ENCODE results near the gene MAP7. TPM values are rescaled to one million over a fixed set of nuclear protein-coding genes. Genes with fewer than 3 reads are reported as not detected.

Gene MAP7
- total and polyA plus RNA-seq, 11 donors, result 0.86 to 3.2 (median 2.1) TPM

DNA sequence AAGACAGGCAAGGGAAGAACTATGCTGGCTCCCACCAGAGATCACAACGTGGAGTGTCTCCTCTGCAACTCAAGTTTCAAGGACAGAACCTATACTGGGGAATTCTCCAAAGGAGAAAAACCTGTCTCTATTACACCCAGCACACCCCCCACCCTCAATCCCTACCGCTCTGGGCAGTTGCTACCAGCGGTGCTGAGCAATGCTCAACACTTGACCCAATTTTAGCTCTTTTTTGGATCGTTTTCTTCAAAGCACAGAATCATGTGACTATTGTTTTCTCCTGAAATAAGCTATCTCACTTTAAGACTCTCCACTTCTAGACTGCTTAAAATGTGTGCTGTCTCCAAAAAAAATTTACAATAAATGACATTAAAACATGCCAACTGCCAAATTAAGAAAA, 23.3 kb downstream of the MAP7 start:
- Histone ChIP-seq H3K27me3 (no peaks in the 10 kb centered on the region), H3K27ac (no peak overlapping the region), H3K4me3 (no peak overlapping the region), H3K9me3 (no peaks in the 10 kb centered on the region), H3K36me3 (no peaks in the 10 kb centered on the region), H3K4me1 (peaks cover 0 to 16% (median 3%) of the 10 kb centered on the region in 12 donors)
- ATAC-seq (no peak), DNase-seq (no peak)
- 42 to 52% (median 48%) methylated on average over 4 of the region's 4 CpGs for WGBS, 4 donors
- TF ChIP-seq, protein P1, sequence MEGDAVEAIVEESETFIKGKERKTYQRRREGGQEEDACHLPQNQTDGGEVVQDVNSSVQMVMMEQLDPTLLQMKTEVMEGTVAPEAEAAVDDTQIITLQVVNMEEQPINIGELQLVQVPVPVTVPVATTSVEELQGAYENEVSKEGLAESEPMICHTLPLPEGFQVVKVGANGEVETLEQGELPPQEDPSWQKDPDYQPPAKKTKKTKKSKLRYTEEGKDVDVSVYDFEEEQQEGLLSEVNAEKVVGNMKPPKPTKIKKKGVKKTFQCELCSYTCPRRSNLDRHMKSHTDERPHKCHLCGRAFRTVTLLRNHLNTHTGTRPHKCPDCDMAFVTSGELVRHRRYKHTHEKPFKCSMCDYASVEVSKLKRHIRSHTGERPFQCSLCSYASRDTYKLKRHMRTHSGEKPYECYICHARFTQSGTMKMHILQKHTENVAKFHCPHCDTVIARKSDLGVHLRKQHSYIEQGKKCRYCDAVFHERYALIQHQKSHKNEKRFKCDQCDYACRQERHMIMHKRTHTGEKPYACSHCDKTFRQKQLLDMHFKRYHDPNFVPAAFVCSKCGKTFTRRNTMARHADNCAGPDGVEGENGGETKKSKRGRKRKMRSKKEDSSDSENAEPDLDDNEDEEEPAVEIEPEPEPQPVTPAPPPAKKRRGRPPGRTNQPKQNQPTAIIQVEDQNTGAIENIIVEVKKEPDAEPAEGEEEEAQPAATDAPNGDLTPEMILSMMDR (IDR thresholded peaks at IDR 0.05), result no peak
- TF ChIP-seq POLR2A (IDR thresholded peaks at IDR 0.05), result no peak
- intact Hi-C loops (cut with DNase I), result no loop called here

DNA sequence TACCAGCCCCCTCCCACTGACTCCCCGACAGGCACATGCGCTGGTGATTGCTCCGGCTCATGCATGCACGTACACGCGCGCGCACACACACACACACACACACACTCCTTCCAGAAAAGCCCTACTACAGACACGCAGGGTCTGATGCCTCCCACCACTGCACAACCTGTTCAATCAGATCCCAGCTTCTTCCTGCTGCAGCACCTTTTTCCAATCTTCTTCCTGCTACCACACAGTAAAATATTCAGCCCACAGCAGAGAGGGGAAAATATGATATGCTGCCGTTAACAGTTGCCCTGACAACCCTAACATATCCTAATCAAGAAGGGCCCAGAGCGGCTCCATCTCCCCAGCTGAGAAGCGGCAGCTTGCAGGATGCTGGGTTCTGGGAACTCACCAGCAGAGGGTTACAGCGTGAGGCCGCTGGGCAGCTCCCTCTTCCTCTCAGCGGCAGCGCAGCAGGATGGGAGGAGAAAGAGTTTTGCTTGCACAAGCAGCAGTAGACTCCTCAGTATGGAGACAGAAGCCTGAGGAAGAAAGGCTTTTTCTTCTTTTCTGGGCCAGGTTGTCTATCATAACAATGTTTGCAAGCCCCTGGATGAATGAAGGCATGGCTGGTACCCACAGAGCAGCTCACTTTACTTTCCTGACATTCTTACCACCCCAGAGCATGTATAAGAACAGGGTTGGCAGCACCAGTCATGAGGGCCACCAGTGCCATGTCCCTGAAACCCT, 23.9 kb downstream of the MAP7 start:
- no peak for TF ChIP-seq POLR2A (IDR thresholded peaks at IDR 0.05)
- TF ChIP-seq, protein P1 (IDR thresholded peaks at IDR 0.05), result peak in 6 of 12 donors; percentile 18 to 45 (median 24)
- Histone ChIP-seq H3K27me3 (no peaks in the 10 kb centered on the region), H3K4me1 (peaks cover 0 to 16% (median 3%) of the 10 kb centered on the region in 12 donors), H3K9me3 (no peaks in the 10 kb centered on the region), H3K4me3 (no peak overlapping the region), H3K27ac (no peak overlapping the region), H3K36me3 (no peaks in the 10 kb centered on the region)
- intact Hi-C loops (cut with DNase I), result no loop called here
- 24 to 39% (median 30%) methylated on average over 15 to 16 of the region's 16 CpGs for WGBS, 4 donors
- ATAC-seq, result peak; percentile 64 to 87 (median 75)
- peak; percentile 32 to 68 (median 50) for DNase-seq

DNA sequence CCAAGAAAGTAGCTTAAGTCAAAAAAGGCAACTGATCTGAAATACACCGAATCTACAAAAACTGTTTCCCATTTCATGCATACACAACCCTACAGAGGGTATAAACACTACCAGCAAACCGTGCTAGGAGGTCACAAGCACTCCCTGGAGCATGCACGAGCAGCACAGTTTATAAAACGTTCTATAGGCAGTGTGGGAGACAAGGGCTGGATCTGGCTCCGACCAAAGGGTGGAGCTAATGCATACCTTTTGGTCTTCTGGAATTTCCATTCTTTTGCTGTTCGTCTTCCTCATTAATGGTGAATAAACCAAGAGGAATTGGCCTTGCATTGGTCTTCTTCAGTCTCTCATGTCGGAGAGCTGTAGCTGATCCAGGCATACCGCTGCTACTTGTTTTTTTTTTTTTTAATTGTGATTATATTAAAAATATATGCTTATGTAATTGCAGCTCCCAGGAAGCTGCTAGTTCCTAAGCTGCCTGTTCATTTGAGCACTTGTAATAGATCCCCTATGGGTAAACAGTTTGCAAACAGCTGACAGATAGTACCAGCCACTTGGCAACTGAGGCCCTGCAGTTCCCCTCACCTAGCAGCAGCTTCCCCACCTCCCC, 24.5 kb downstream of the MAP7 start:
- ATAC-seq, result no peak

DNA sequence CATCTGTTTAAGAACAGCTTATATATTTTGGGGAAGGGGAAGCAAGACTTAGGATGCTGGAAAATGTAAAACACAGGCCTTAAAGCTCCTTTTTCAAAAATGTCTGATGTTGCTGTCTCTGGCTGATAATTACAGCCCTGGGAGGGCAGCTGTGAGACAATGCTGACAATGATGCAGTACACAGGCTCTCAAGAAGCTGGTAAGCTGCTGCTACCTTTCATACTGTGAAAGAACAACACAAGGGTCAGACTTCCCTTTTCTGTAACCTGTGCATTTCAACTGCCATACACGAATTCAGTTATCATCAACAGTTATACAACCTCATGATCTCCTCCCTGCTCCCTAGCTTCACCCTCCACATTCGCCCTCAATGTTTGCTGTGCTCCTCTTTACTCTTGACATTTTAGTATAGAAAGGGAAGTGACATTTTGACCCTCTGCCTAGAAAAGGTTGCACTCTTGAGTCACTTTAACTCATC, 25.2 kb downstream of the MAP7 start:
- 59 to 70% (median 66%) methylated on average over 2 of the region's 2 CpGs for WGBS, 4 donors
- no peak for ATAC-seq
- Histone ChIP-seq H3K27ac (no peak overlapping the region), H3K4me1 (peaks cover 0 to 16% (median 3%) of the 10 kb centered on the region in 12 donors), H3K36me3 (no peaks in the 10 kb centered on the region), H3K27me3 (no peaks in the 10 kb centered on the region), H3K4me3 (no peak overlapping the region), H3K9me3 (no peaks in the 10 kb centered on the region)
- no peak for DNase-seq
- intact Hi-C loops (cut with DNase I), result no loop called here
- TF ChIP-seq, protein P1 (IDR thresholded peaks at IDR 0.05), result no peak

More for the DNA sequence above, 24.5 kb downstream of the MAP7 start:
- WGBS, 4 donors, result 52 to 59% (median 56%) methylated on average over 8 of the region's 8 CpGs
- Histone ChIP-seq H3K4me1 (peaks cover 0 to 16% (median 3%) of the 10 kb centered on the region in 12 donors), H3K27ac (no peak overlapping the region), H3K36me3 (no peaks in the 10 kb centered on the region), H3K9me3 (no peaks in the 10 kb centered on the region), H3K4me3 (no peak overlapping the region), H3K27me3 (no peaks in the 10 kb centered on the region)
- no peak for DNase-seq
- TF ChIP-seq, protein P1 (IDR thresholded peaks at IDR 0.05), result no peak
- no peak for TF ChIP-seq POLR2A (IDR thresholded peaks at IDR 0.05)
- intact Hi-C loops (cut with DNase I), result no loop called here

Data from heart left ventricle (tissue), 16 donors.